ENCODE results near the gene C16orf90. TPM values are rescaled to one million over a fixed set of nuclear protein-coding genes. Genes with fewer than 3 reads are reported as not detected.

C16orf90 gene
- total RNA-seq, 4 donors from 2014 or later: not detected

DNA sequence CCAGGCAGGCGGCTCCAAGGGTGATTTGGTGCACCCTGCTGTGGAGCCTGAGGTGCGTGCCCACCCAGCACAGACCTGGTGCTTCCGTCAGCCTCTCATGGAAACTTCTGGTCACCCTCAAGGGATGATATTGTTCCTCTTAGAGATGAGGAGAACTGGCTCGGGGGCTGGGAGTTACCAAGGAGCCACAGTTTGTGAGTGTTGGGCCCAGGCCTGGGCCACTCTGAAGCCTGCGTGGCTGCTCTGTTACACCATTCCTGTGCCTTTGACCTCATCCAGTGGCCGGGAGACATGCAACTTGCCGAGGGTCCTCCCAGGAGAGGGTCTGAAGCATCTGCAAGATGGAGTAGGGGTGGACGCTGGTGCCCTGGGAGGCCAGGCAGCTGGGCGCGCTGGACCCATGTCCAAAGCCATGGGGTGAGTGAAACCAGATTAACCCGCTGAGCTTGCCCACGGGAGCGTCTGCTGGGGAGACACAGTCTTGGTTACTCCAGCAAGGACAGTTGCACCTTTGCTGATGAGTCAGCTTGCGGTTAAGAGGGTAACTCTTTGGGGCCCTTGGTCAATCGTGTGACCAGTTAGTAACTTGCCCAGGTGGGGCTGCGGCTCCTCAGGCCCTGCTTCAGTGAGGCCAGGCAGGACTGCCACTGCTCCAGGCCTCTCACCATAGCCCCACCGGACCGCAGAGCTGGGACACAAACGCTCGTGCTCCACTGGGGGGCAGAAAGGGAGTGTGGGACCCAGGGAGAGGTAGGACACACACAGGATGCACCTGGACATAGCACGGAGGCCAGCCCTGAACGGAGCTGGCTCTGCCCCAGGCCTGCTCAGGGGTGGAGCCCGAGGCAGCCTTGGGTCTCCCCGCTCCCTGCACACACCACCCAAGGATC, 7.5 kb downstream of the C16orf90 start:
- H3K9me3 ChIP-seq: no peaks in the 10 kb centered on the region
- TF ChIP-seq POLR2A (IDR thresholded peaks at IDR 0.05): no peak
- no peak for TF ChIP-seq CTCF (IDR thresholded peaks at IDR 0.05)
- H3K36me3 ChIP-seq: no peaks in the 10 kb centered on the region
- no peaks in the 10 kb centered on the region for H3K27me3 ChIP-seq
- intact Hi-C loops (cut with DNase I; ENCODE audit: low total_unique reads): no loop called here
- no peaks in the 10 kb centered on the region for H3K4me1 ChIP-seq
- no peak overlapping the region for H3K27ac ChIP-seq
- DNase-seq: no peak
- no peak overlapping the region for H3K4me3 ChIP-seq

- H3K4me1 ChIP-seq: no peaks in the 10 kb centered on the region
- no peak for DNase-seq
- TF ChIP-seq CTCF (IDR thresholded peaks at IDR 0.05): no peak
- TF ChIP-seq POLR2A (IDR thresholded peaks at IDR 0.05): no peak
- H3K4me3 ChIP-seq: no peak overlapping the region
- H3K9me3 ChIP-seq: no peaks in the 10 kb centered on the region
- H3K36me3 ChIP-seq: no peaks in the 10 kb centered on the region
- H3K27me3 ChIP-seq: no peaks in the 10 kb centered on the region
- intact Hi-C loops (cut with DNase I; ENCODE audit: low total_unique reads): no loop called here
- no peak overlapping the region for H3K27ac ChIP-seq
These were observed 8.6 kb downstream of the C16orf90 start for GRCh38 chr16:3486506-3487215.

DNA sequence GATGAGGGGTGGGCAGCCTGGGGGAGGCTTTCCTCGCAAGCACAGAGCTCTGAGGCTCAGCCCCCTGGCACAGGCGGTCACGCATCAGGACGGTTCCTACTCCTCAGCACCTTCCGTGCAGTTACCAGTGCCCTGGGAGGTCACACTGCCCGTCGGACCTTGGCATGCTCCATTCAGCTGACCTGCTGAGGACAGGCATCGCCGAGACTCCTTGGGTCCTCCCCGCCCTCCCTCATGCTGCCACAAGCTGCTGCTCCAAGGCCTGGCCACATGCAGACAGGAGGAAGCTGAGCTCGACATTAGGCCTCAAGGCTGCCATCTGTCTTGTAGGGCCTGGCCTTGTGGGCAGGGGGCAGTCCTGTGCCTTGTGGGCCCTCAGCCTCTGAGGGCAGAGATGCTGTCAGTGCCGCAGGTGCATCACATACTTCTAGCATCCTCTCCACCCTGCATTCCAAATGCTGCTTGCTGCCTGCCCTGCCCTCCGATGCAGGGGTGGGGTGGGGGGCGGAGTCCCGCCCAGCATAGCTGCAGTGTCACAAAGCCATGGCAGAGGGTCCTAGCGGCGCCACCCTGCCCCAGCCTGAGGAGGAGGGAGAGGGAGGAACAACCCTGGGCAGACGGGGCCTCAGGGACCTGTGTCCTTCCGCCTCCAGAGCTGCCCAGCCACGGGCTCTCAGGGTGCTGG, 9.3 kb downstream of the C16orf90 start:
- Histone ChIP-seq H3K36me3 (no peaks in the 10 kb centered on the region), H3K4me3 (no peak overlapping the region), H3K9me3 (no peaks in the 10 kb centered on the region), H3K27ac (no peak overlapping the region), H3K4me1 (no peaks in the 10 kb centered on the region), H3K27me3 (no peaks in the 10 kb centered on the region)
- no peak for DNase-seq
- intact Hi-C loops (cut with DNase I; ENCODE audit: low total_unique reads): no loop called here
- TF ChIP-seq CTCF (IDR thresholded peaks at IDR 0.05) (no peak), POLR2A (IDR thresholded peaks at IDR 0.05) (no peak)

- TF ChIP-seq POLR2A (IDR thresholded peaks at IDR 0.05) (no peak), CTCF (IDR thresholded peaks at IDR 0.05) (no peak)
- Histone ChIP-seq H3K27ac (no peak overlapping the region), H3K9me3 (no peaks in the 10 kb centered on the region), H3K4me1 (no peaks in the 10 kb centered on the region), H3K4me3 (no peak overlapping the region), H3K27me3 (no peaks in the 10 kb centered on the region), H3K36me3 (no peaks in the 10 kb centered on the region)
- intact Hi-C loops (cut with DNase I; ENCODE audit: low total_unique reads): no loop called here
- no peak for DNase-seq
These were observed 10.1 kb downstream of the C16orf90 start for GRCh38 chr16:3485097-3485745.

All from uterus (tissue), 4 donors.